ENCODE results near the gene NOLC1.

Gene NOLC1

GRCh38 chr10:102147561-102147960 is 4.6 kb upstream of the NOLC1 start:
- peaks cover 65% of the 10 kb centered on the region for H3K36me3 ChIP-seq (ENCODE audit: insufficient read depth, low read length)
- H3K27me3 ChIP-seq (ENCODE audit: insufficient read depth, low read length), result no peaks in the 10 kb centered on the region
- no peaks in the 10 kb centered on the region for H3K9me2 ChIP-seq (ENCODE audit: low read depth, low read length)
- no peak overlapping the region for H2AFZ ChIP-seq (ENCODE audit: low read length)
- peaks cover 3% of the 10 kb centered on the region for H3K79me2 ChIP-seq (ENCODE audit: insufficient read depth, low read length)
- H3K4me2 ChIP-seq (ENCODE audit: low read length), result no peak overlapping the region
- H3K4me1 ChIP-seq (ENCODE audit: insufficient read depth, low read length, severe bottlenecking), result peaks cover 6% of the 10 kb centered on the region
- no peaks in the 10 kb centered on the region for H3F3A ChIP-seq (ENCODE audit: insufficient read depth, low read length)
- no peak overlapping the region for H3K4me3 ChIP-seq (ENCODE audit: low read depth, low read length, poor library complexity, severe bottlenecking)
- no peaks in the 10 kb centered on the region for H3K9me3 ChIP-seq (ENCODE audit: low read length)
- no peak overlapping the region for H3K27ac ChIP-seq (ENCODE audit: low read depth, low read length, poor library complexity, severe bottlenecking)
- no peaks in the 10 kb centered on the region for H4K20me1 ChIP-seq (ENCODE audit: insufficient read depth, low read length)
- no peak for TF ChIP-seq EZH2 (IDR thresholded peaks at IDR 0.05; ENCODE audit: borderline replicate concordance, low read length)
- no peak for TF ChIP-seq CTCF (IDR thresholded peaks at IDR 0.05; ENCODE audit: low read length)
- H3K9ac ChIP-seq (ENCODE audit: low read length), result no peak overlapping the region

GRCh38 chr10:102148275-102148674 is 3.9 kb upstream of the NOLC1 start:
- peaks cover 59% of the 10 kb centered on the region for H3K36me3 ChIP-seq (ENCODE audit: insufficient read depth, low read length)
- no peaks in the 10 kb centered on the region for H4K20me1 ChIP-seq (ENCODE audit: insufficient read depth, low read length)

GRCh38 chr10:102150970-102151773 is 1.0 kb upstream of the NOLC1 start:
- H3K9me2 ChIP-seq (ENCODE audit: low read depth, low read length), result no peaks in the 10 kb centered on the region
- H3K27ac ChIP-seq (ENCODE audit: low read depth, low read length, poor library complexity, severe bottlenecking), result peak overlapping the region; percentile 83
- peak overlapping the region; percentile 72 for H3K9ac ChIP-seq (ENCODE audit: low read length)
- peaks cover 56% of the 10 kb centered on the region for H3K36me3 ChIP-seq (ENCODE audit: insufficient read depth, low read length)
- peaks cover 11% of the 10 kb centered on the region for H3K4me1 ChIP-seq (ENCODE audit: insufficient read depth, low read length, severe bottlenecking)
- TF ChIP-seq EZH2 (IDR thresholded peaks at IDR 0.05; ENCODE audit: borderline replicate concordance, low read length), result no peak
- no peak for TF ChIP-seq CTCF (IDR thresholded peaks at IDR 0.05; ENCODE audit: low read length)
- H3K79me2 ChIP-seq (ENCODE audit: insufficient read depth, low read length), result peaks cover 33% of the 10 kb centered on the region
- peak overlapping the region; percentile 70 for H3K4me2 ChIP-seq (ENCODE audit: low read length)
- H3K27me3 ChIP-seq (ENCODE audit: insufficient read depth, low read length), result no peaks in the 10 kb centered on the region
- no peaks in the 10 kb centered on the region for H3F3A ChIP-seq (ENCODE audit: insufficient read depth, low read length)
- no peaks in the 10 kb centered on the region for H3K9me3 ChIP-seq (ENCODE audit: low read length)
- H4K20me1 ChIP-seq (ENCODE audit: insufficient read depth, low read length), result no peaks in the 10 kb centered on the region
- peak overlapping the region; percentile 91 for H3K4me3 ChIP-seq (ENCODE audit: low read depth, low read length, poor library complexity, severe bottlenecking)
- H2AFZ ChIP-seq (ENCODE audit: low read length), result no peak overlapping the region

More at GRCh38 chr10:102148275-102148674, 3.9 kb upstream of the NOLC1 start:
- no peak overlapping the region for H2AFZ ChIP-seq (ENCODE audit: low read length)
- H3K79me2 ChIP-seq (ENCODE audit: insufficient read depth, low read length), result peaks cover 10% of the 10 kb centered on the region
- H3K27ac ChIP-seq (ENCODE audit: low read depth, low read length, poor library complexity, severe bottlenecking), result no peak overlapping the region
- H3K4me3 ChIP-seq (ENCODE audit: low read depth, low read length, poor library complexity, severe bottlenecking), result no peak overlapping the region
- H3K4me1 ChIP-seq (ENCODE audit: insufficient read depth, low read length, severe bottlenecking), result peaks cover 9% of the 10 kb centered on the region
- no peaks in the 10 kb centered on the region for H3K9me3 ChIP-seq (ENCODE audit: low read length)
- no peak overlapping the region for H3K9ac ChIP-seq (ENCODE audit: low read length)
- TF ChIP-seq EZH2 (IDR thresholded peaks at IDR 0.05; ENCODE audit: borderline replicate concordance, low read length) (no peak), CTCF (IDR thresholded peaks at IDR 0.05; ENCODE audit: low read length) (no peak)
- no peaks in the 10 kb centered on the region for H3K9me2 ChIP-seq (ENCODE audit: low read depth, low read length)
- H3K4me2 ChIP-seq (ENCODE audit: low read length), result no peak overlapping the region
- H3F3A ChIP-seq (ENCODE audit: insufficient read depth, low read length), result no peaks in the 10 kb centered on the region
- H3K27me3 ChIP-seq (ENCODE audit: insufficient read depth, low read length), result no peaks in the 10 kb centered on the region

Data from OCI-LY1 (cell line).